RWPE2 (cell line): ENCODE results near the gene ST7L.
"Not testable (repeated sequence)": the region's sequence is repeated elsewhere in the genome, so short reads cannot be mapped to it uniquely, and the experiment has no call there.

ENCODE experiments used
- ATAC-seq: fragments of 200-7000 bp; cut with Tn5 transposase; 3 replicates; pipeline ENCODE4 v1.9.1; 2021; ENCODE audit warnings: low read depth
- DNase-seq: peaks from one replicate; pipeline ENCODE4 v3.0.0-alpha.2; 2020; ENCODE audit warnings: low spot score
- H3K27ac ChIP-seq: fragments of 450-650 bp; 2 replicates; pipeline ENCODE4 v1.5.1; 2017; ENCODE audit warnings: mild to moderate bottlenecking; ENCODE audit not compliant: poor library complexity, severe bottlenecking
- H3K27me3 ChIP-seq: fragments of 250-450 bp; sonication (Bioruptor Pico); 2 replicates; pipeline ENCODE4 v1.5.1; 2021; ENCODE audit warnings: mild to moderate bottlenecking, moderate library complexity; ENCODE audit not compliant: insufficient read depth, poor library complexity, severe bottlenecking
- H3K36me3 ChIP-seq: fragments of 250-450 bp; sonication (Bioruptor Pico); 2 replicates; pipeline ENCODE4 v1.5.1; 2020; ENCODE audit warnings: low read depth, mild to moderate bottlenecking, moderate library complexity
- H3K4me1 ChIP-seq: fragments of 250-450 bp; sonication (Bioruptor Pico); 2 replicates; pipeline ENCODE4 v1.5.1; 2021; ENCODE audit warnings: mild to moderate bottlenecking, moderate library complexity; ENCODE audit not compliant: insufficient read depth, poor library complexity, severe bottlenecking
- H3K4me3 ChIP-seq: fragments of 250-450 bp; sonication (Bioruptor Pico); 2 replicates; pipeline ENCODE4 v1.5.1; 2021; ENCODE audit warnings: mild to moderate bottlenecking, moderate library complexity; ENCODE audit not compliant: severe bottlenecking
- H3K9me3 ChIP-seq: fragments of 250-450 bp; sonication (Bioruptor Pico); 2 replicates; pipeline ENCODE4 v1.5.1; 2021; ENCODE audit warnings: mild to moderate bottlenecking, moderate library complexity; ENCODE audit not compliant: severe bottlenecking
- TF ChIP-seq, protein P1 (sequence below): fragments of 450-650 bp; IDR thresholded peaks from one replicate; pipeline ENCODE4 v1.5.1; 2017; ENCODE audit warnings: mild to moderate bottlenecking, moderate library complexity; ENCODE audit not compliant: poor library complexity, severe bottlenecking

ST7L gene

DNA sequence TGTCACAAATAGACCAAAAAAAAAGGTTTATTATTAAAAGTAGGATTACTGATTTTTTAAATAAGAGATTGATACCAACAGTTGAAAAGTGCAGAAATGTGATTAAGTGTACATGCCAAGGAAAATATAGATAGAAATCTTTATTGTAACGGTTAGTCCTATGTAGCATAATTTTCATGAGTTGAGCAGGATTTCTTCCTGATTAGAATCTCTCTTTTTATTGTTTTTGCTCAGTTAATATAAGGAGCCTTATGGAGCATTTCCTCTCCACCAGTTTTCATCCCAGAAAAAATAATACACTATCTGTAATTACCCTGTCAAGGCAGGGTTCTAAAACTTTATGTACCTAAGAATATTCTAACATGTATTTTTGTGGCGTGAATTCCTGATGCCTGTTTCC lies 24.1 kb upstream of the ST7L start:
- H3K4me1 ChIP-seq: peaks cover 4% of the 10 kb centered on the region
- no peak for ATAC-seq

DNA sequence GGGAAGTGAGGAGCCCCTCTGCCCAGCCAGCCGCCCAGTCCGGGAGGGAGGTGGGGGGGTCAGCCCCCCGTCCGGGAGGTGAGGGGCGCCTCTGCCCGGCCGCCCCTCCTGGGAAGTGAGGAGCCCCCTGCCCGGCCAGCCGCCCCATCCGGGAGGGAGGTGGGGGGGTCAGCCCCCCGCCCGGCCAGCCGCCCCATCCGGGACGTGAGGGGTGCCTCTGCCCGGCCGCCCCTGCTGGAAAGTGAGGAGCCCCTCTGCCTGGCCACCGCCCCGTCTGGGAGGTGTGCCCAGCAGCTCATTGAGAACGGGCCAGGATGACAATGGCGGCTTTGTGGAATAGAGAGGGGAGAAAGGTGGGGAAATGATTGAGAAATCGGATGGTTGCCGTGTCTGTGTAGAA lies 21.5 kb upstream of the ST7L start:
- H3K36me3 ChIP-seq: peaks cover 32% of the 10 kb centered on the region
- H3K27ac ChIP-seq, ATAC-seq, H3K9me3 ChIP-seq, H3K4me3 ChIP-seq, H3K27me3 ChIP-seq, DNase-seq: not testable (repeated sequence)
- H3K4me1 ChIP-seq: peaks cover 25% of the 10 kb centered on the region

More for the DNA sequence above, 24.1 kb upstream of the ST7L start:
- Histone ChIP-seq H3K4me3 (no peak overlapping the region), H3K36me3 (peaks cover 40% of the 10 kb centered on the region), H3K27me3 (no peaks in the 10 kb centered on the region), H3K9me3 (peaks cover 2% of the 10 kb centered on the region), H3K27ac (no peak overlapping the region)
- no peak for DNase-seq
- TF ChIP-seq, protein P1, sequence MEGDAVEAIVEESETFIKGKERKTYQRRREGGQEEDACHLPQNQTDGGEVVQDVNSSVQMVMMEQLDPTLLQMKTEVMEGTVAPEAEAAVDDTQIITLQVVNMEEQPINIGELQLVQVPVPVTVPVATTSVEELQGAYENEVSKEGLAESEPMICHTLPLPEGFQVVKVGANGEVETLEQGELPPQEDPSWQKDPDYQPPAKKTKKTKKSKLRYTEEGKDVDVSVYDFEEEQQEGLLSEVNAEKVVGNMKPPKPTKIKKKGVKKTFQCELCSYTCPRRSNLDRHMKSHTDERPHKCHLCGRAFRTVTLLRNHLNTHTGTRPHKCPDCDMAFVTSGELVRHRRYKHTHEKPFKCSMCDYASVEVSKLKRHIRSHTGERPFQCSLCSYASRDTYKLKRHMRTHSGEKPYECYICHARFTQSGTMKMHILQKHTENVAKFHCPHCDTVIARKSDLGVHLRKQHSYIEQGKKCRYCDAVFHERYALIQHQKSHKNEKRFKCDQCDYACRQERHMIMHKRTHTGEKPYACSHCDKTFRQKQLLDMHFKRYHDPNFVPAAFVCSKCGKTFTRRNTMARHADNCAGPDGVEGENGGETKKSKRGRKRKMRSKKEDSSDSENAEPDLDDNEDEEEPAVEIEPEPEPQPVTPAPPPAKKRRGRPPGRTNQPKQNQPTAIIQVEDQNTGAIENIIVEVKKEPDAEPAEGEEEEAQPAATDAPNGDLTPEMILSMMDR: no peak

DNA sequence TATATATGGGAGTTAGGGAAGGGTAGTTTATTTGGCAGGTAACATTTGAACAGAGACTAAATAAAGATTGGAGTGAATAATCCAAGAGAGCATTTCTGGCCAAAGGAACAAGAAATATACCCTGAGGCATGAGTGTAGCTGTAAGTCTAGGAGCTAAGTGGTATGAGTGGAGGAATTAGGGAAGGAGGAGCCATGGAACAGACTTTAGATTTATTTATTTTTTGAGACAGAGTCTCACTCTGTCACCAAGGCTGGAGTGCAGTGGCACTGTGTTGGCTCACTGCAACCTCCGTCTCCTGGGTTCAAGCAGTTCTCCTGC lies 19.1 kb upstream of the ST7L start:
- peak; percentile 39; the same call in 1 of the 3 replicates for ATAC-seq
- H3K4me3 ChIP-seq: no peak overlapping the region
- no peak for DNase-seq
- TF ChIP-seq, protein P1: no peak
- peaks cover 31% of the 10 kb centered on the region for H3K36me3 ChIP-seq
- H3K27me3 ChIP-seq: no peaks in the 10 kb centered on the region
- H3K4me1 ChIP-seq: peaks cover 46% of the 10 kb centered on the region
- H3K27ac ChIP-seq: peak overlapping the region; percentile 69
- no peaks in the 10 kb centered on the region for H3K9me3 ChIP-seq

DNA sequence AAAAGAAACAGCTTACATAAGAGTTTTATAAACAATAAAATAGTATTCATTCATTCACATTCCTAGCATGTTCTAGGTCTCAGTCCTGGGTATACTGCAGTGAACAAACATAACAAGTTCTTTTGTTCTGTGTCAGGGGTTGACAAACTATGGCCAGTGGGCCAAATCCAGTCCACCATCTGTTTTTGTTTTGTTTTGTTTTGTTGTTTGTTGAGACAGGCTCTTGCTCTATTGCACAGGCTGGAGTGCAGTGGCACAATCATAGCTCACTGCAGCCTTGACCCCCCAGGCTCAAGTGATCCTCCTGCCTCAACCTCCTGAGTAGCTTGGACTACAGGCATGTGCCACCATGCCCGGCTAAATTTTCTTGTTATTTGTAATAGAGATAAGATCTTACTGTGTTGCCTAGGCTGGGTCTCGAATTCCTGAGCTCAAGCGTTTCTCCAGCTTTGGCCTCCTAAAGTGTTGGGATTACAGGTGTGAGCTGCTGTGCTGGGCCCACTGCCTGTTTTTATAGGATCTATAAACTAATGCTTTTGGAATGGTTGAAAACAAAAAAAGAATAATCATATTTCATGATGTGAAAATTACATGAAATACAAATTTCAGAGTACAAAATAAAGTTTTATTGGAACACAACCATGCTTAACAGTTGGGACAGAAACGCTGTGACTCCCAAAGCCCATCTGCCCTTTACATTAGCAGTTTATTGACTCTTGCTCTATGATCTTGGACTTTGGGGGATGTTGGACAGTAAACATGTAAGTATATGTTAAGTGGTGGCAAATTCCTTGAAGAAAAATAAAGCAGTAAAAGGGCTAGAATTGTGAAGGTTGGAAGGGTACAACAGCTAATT lies 18.5 kb upstream of the ST7L start:
- no peak for DNase-seq
- Histone ChIP-seq H3K36me3 (peaks cover 30% of the 10 kb centered on the region), H3K9me3 (no peaks in the 10 kb centered on the region), H3K27me3 (no peaks in the 10 kb centered on the region), H3K27ac (peak overlapping the region; percentile 69), H3K4me3 (no peak overlapping the region), H3K4me1 (peaks cover 47% of the 10 kb centered on the region)
- TF ChIP-seq, protein P1: no peak
- ATAC-seq: peak; percentile 58

DNA sequence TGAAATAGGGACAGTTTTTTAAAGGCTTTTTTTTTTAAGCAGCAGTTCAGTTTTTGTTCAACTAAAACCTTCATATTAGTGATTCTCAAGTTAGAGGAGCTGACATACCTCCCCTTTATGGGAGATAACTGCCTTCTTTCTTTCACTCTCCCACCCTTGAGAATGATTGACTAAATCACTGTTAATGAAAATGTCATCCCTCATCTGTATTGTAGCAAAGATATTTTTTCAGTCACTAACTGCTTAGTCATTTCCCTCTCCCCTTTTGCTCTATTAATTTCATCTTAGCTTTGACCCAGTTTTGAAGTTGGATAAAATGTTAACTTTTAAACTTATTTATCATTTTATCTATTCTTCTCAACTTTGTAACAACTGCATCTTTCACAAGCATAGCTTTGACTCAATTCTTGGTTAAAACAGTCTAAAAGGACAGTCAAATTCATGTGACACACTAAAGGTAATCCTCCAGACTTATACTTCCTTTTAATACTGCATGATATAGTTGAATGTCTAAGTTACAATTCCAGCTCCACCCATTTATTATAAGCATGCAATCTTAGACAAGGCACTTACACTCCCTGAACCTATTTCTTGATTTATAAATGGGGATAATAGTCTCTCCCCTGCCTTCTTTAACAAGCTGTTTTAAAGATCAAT lies 17.8 kb upstream of the ST7L start:
- H3K4me3 ChIP-seq: no peak overlapping the region
- DNase-seq: no peak
- peak; percentile 60 for ATAC-seq
- no peaks in the 10 kb centered on the region for H3K9me3 ChIP-seq
- H3K27ac ChIP-seq: peak overlapping the region; percentile 69
- H3K27me3 ChIP-seq: no peaks in the 10 kb centered on the region
- peaks cover 36% of the 10 kb centered on the region for H3K36me3 ChIP-seq
- peaks cover 47% of the 10 kb centered on the region for H3K4me1 ChIP-seq
- TF ChIP-seq, protein P1: no peak
